ENCODE measurements around the gene DNAJC4.

DNA sequence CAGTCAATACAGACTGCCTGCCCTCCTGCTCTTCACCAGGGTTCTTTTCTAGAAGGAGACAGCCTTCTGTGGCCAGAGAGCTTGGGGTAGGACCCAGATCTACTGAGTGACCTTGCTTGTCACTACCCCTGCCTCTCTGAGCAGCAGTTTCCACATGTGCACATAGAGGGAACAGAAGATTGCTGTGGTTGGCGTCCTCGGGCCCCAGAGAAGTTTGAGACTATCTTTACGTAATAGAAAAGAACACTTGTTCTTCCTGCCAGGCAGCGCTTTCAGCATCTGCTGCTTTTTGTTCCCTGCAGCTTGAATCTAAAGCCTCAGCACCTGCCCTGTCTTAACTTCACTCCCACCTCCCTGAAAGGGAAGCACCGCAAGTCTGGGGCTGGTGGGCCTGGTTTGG is 8.7 kb downstream of the DNAJC4 start:
- TF ChIP-seq RXRA (IDR thresholded peaks at IDR 0.05; ENCODE audit: insufficient read depth, low read depth, low read length) (no peak), POLR2A (IDR thresholded peaks at IDR 0.05; ENCODE audit: control extremely low read depth in 1 of 2, low read depth in 2 of 2, low read length in 2 of 2) (no peak), POLR2AphosphoS5 (IDR thresholded peaks at IDR 0.05; ENCODE audit: low read depth, low read length) (no peak), EGR1 (IDR thresholded peaks at IDR 0.05; ENCODE audit: borderline replicate concordance, low read depth, low read length) (no peak), TAF1 (IDR thresholded peaks at IDR 0.05; ENCODE audit: low read depth, low read length) (no peak), CTCF (IDR thresholded peaks at IDR 0.05; ENCODE audit: control extremely low read depth in 1 of 3, insufficient read depth in 1 of 3, low read depth in 1 of 3, low read length in 3 of 3) (no peak), CEBPB (IDR thresholded peaks at IDR 0.05; ENCODE audit: low read depth, low read length) (no peak), SAP30 (IDR thresholded peaks at IDR 0.05; ENCODE audit: insufficient read depth, insufficient replicate concordance, low read length) (no peak), HDAC6 (IDR thresholded peaks at IDR 0.05; ENCODE audit: low read depth, low read length) (no peak), EZH2 (IDR thresholded peaks at IDR 0.05; ENCODE audit: low read depth, low read length, severe bottlenecking) (no peak), NRF1 (IDR thresholded peaks at IDR 0.05; ENCODE audit: low read depth, low read length) (no peak), CREB1 (IDR thresholded peaks at IDR 0.05) (no peak)

Measured in H1 (cell line).